Tibial nerve (tissue), 3 donors: ENCODE measurements around the gene INSIG1.

Experiments used
- POLR2A ChIP-seq, 2 donors: fragments of 450-650 bp; IDR thresholded peaks; one replicate each; pipeline ENCODE4 v1.6.1; 2017; ENCODE audit warnings: antibody characterized with exemption in 2 of 2, mild to moderate bottlenecking in 2 of 2, moderate library complexity in 2 of 2
- TF ChIP-seq, protein P1 (sequence below), 5 experiments: fragments of 200-600 bp in 3 of 5; fragments of 450-650 bp in 2 of 5; sonication (generic) in 3 of 5; IDR thresholded peaks; one replicate each; pipeline ENCODE4 v1.5.1; 2016 to 2019; ENCODE audit warnings: antibody characterized with exemption in 5 of 5, mild to moderate bottlenecking in 3 of 5, moderate library complexity in 2 of 5

DNA sequence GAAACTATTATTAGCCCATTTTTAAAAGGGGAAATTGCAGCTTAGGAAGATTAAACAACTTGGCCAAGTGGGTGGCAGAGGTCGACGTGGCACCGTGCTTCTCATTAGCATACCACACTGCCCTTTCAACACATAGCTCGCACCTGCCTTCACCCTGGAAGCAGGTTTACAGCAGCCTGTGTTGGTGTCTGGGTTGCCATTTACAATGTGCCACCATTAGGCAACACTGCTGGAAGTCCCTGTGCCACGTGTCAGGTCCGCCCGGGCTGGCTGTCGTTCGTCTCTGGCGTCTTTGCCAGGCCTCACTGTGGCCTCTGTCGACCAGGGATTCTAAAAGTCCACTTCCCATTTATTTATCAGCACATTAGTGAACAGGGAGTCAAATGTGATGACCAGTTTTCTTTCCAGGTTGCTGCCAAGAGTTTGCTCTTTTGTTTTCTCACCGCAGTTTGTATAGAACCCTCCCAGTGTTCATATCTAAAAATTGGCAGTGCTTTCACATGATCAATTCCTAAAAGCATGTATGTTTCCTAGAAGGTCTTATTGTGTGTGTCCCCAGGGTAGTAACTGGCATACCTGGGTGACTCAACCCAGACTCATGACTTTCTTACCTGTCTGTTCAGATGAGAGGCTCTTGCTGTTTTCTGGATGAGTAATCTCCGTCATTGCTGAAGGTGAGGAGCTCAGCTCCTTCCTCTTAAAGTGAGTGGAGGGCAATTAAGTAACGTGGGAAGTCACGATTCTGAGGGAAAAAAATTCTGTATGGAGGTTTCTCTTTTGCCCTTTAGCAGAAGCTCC, 9.2 kb downstream of the INSIG1 start:
- TF ChIP-seq, protein P1, sequence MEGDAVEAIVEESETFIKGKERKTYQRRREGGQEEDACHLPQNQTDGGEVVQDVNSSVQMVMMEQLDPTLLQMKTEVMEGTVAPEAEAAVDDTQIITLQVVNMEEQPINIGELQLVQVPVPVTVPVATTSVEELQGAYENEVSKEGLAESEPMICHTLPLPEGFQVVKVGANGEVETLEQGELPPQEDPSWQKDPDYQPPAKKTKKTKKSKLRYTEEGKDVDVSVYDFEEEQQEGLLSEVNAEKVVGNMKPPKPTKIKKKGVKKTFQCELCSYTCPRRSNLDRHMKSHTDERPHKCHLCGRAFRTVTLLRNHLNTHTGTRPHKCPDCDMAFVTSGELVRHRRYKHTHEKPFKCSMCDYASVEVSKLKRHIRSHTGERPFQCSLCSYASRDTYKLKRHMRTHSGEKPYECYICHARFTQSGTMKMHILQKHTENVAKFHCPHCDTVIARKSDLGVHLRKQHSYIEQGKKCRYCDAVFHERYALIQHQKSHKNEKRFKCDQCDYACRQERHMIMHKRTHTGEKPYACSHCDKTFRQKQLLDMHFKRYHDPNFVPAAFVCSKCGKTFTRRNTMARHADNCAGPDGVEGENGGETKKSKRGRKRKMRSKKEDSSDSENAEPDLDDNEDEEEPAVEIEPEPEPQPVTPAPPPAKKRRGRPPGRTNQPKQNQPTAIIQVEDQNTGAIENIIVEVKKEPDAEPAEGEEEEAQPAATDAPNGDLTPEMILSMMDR (IDR thresholded peaks at IDR 0.05): no peak
- no peak for TF ChIP-seq POLR2A (IDR thresholded peaks at IDR 0.05)
